ENCODE measurements around the gene EXT2.
A peak's percentile ranks its signal among the peaks of the same experiment; 100 is the strongest.

The EXT2 gene

DNA sequence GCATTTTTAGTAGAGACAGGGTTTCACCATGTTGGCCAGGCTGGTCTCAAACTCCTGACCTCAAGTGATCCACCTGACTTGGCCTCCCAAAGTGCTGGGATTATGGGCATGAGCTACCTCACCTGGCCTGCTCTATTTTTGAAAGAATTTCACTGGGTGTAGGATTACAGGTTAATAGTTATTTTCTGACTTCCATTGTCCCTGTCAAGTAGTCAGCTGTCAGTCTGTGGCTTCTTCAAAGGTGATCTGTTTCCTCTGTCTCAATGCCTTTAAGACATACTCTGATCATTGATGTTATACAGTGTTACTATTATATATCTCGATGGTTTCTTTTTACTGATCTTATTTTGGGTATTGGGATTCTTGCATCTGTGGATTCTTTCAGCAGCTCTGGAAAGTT lies 10.1 kb upstream of the EXT2 start:
- no peak for DNase-seq (ENCODE audit: low read depth)

DNA sequence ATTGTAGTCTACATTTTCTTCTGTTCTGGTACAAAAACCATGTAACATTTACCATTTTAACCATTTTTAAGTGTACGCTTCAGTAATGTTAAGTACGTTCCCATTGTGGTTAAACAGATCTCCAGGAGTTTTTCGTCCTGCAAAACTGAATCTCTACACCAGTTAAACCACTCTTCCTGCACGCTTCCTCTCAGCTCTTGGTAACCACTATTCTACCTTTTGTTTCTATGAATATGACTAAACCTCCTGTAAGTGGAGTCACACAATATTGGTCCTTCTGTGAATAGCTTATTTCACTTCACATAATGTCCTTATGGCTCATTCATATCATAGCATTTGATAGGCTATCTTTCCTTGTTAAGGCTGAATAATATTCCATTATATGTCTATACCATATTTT lies 7.1 kb upstream of the EXT2 start:
- no peak for DNase-seq (ENCODE audit: low read depth)

DNA sequence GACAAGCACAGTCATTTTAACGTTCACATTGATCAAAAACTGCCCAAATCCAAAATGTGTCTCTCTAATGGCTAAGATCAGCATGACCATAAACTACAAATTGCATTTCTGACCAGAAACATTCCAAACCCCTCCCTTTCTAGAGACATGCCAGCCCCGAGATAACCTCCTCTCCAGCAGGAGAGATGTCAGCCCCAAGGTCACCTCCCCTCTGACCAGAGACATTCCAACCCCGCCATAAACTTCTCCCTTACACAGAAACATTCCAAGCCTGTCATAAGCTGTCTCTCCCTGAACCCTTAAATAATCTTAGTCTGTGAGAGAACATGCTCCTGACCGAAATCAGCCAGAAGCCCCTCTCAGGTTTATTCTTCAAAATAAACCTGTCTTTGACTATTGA lies 6.6 kb upstream of the EXT2 start:
- no peak for DNase-seq (ENCODE audit: low read depth)

DNA sequence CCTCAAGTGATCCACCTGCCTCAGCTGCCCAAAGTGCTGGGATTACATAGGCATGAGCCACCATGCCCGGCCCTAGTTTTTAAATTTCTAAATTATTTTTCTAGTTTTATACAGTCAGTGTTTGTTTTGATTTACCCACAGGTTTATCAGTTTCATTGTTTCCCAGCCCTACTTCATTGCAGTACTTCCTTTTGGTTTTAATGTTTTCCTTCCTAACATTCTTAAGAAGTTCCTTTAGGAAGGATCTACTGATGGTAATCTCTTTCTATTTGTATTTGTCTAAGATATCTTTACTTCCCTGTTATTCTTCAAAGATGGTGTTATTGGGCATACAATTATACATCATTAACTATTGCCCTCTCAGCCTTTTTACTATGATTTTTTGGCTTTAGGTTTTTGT lies 4.9 kb upstream of the EXT2 start:
- no peak for DNase-seq (ENCODE audit: low read depth)

DNA sequence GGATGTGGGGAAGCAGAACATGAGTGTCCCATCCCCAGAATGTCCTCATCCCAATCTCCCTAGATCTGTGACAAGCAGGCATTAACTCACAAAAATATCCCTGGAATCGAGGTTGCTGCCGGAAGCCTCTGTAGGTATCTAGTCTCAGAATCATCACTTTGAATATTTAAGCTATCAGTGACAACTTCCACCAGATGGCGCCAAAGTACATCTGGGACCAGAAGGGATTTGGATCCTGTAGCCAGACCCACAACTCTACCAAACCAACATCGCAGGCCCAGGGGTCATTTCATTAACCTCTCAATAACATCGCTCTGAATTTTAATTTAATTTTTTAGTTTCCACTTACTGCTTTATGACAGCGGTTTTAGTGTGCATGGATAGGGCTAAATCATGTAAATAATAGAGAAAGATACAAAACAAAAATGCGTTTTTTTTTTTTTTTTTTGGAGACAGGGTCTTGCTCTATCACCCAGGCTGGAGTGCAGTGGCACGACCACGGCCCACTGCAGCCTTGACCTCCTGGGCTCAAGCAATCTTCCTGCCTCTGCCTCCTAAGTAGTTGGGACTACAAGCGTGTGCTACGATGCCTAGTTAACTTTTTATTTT lies 1.1 kb upstream of the EXT2 start:
- peak; percentile 83 for DNase-seq (ENCODE audit: low read depth)

DNA sequence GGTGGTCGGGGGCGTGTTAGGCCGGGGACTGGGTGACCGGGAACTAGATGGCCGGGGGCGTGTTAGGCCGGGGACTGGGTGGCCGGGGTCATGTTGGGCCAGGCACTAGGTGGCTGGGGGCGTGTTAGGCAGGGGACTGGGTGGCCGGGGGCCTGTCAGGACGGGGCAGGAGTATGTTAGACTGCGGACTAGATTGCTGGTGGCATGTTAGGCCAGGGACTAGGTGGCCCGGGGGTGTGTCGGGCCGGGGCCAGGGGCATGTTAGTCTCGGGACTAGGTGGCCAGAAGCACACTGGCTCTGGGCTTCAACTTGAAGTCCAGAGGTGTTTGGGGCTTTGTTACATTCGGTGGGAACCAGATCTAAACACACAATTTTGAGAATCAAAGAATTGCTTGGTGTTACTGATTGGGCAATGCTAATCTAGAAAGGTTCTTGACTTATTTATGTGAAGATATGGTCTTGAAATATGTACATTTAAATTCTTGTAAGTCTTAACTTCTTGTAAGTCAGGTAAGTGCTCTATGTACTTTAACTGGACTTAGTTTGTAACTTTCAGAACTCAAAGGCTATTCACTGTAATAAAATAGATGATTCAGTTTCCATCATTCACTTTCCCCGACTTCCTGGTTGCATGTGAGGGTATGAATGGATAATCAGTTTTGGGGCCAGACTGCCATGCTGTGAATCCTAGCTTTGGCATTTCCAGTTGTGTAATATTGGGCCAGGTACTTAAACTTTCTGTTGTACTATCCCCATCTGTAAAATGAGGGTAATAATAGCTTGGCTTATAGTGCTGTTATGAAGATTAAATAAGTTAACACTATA lies 1.1 kb downstream of the EXT2 start:
- DNase-seq (ENCODE audit: low read depth), result peak; percentile 61

DNA sequence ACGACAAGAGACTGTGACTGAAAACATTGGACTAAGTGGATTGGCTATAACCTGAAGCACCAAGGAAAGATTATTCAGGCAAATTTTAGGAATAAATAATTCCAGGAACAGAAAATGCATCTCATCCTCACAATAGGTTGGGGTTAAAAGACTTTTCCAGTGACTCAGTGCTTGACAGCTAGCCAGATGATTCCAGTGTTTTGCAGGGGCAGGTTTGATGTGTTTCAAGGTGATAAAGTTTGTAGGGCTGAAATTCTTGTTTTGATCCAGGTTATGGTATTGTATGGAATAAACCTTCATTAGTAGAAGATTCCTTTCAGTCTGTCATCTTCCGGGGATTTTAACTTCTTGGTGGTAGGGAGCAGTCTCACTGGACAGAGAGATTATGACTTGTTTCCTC lies 2.3 kb downstream of the EXT2 start:
- no peak for DNase-seq (ENCODE audit: low read depth)

DNA sequence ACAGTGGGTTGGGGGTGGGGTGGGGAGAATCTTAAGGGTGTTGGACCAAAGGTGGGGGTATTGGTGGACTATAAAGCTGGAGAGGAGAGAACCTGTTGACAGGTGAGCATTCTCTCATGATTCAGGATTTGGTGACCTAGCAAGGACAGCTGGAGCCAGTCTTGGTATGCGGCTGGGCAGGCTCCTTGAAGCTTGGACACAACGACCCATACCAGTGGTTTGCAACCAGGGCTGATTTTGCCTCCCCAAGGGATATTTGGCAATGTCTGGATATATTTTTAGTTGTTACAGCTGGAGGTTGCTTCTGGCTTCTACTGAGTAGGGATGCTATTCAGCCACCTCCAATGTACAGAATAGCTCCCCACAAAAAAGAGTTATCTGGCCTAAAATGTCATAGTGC lies 5.6 kb downstream of the EXT2 start:
- DNase-seq (ENCODE audit: low read depth), result no peak

DNA sequence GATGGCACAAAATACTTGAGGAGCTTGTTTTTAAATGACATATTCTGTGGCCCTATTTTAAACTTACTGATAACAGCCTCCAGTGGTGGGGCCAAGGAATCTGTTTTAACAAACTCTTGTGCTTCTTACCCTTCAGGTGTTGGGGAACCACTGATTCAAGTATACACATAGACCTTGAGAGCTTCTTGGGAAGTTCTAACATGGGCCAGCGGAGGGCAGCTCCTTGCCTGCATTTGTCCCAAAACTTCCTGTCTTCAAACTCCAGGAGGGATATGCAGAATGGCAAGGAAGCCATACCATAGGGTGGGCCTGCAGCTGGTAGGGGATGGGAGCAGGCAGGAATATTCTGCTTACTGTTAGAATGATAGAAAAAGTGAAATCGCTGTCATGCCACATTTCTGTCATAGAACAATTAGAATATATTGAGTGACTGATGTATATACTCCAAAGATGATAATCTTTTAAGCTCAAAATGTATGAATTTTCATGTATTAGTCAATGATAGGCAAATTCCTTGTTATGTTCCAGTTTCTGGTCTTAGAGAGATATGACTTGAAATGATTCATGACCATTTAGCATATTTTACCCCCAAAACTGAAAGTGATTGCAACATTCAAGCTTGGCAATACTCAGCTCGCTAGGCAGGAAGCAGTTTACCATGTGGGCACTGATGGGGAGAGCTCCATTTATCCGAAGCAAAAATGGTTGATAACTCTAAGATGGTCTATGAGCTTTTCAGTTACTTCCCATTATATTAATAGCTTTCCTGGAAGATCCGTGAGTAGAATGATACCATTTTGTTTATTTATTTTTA lies 9.2 kb downstream of the EXT2 start:
- DNase-seq (ENCODE audit: low read depth), result peak; percentile 14

DNA sequence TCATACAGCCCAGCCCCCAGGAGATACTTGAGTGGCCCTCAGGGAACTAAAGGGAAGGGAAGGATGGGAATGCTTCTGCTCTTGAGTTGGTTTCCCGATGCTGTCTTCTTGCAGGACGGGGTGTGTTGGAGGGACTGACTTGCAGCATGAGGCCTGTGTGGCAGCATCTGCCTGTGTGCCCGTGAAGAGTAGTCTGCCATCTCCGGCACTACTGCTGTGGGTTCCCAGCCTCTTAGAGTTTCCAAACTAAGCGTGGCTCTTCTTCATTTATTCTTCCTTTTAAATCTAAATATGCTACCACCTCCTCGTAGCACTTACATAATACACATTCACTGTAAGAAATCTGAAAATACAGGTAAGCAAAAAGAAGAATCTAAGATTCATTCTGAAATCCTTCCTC lies 12.8 kb downstream of the EXT2 start:
- no peak for DNase-seq (ENCODE audit: low read depth)

DNA sequence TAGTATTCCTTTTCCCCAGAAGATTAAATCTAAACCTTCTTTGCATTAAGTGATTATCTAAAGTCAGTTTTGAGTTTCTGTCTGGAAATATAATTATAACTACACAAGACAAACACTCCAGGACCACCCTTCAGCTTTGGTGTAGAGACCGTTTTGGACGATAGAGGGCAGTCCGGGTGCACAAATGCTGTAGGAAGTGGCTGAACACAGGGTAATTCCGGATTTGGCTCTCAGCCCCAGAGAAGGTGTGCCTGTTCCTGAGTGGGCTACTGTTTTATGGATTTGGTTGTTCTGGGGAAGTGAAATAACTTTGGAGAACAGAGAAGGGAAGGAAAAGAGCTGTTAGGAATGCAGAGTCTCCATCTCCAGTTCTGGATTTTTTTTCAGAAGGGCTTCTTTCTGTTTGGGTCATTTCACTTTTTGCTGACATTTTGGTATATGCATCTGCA lies 14.8 kb downstream of the EXT2 start:
- peak; percentile 54 for DNase-seq (ENCODE audit: low read depth)

DNA sequence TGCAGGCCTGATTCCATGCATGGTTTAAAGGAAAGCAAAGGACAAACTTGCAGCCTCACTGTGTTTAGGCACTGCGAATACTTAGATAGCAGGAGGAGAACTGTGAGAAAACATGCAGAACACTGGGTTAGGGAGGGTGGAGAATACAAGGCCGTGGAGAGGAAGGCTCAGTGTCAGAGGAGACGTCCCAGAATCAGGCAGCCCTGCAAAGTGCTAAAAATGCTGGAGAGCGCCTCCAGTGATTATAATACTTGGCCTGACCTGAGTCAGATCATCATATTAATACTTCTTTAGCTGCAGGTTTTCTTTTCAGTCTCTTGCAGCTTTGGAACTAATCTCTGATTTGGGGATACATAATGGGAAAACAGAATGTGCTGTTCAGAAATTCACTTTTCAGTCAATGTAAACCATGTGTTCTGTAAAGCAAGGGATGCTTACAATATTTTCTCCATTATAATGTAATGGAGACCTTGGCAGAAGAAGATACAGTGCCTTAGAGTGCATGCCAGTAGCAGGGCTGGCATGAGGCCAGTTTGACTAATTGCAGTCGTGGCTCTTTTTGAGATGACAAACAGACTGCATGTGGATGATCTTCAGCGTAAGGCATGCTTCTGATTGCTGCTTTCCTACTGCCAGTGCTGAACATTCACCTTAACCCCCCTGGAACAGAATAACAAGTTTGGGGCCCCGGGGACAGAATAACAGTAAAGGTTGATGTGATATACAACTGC lies 16.8 kb downstream of the EXT2 start:
- peak; percentile 90 for DNase-seq (ENCODE audit: low read depth)

DNA sequence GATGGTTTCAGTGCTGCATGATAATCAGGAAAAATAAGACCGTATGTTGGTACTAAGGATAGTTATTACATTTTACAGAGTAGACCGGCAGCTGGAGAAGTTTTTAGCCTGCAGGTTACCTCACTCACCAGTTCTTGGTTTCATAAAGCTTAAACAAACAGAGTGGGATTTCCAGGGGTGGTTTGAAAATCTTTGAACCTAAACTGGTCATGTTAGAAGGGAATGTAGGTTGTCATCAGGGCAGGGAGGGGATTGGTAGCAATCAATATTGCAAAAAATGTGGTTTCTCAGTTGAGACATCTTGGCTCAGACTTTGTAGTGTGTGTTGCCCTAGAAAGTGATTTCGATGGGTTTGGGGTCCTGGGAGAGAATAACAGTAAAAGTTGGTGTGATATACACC lies 17.5 kb downstream of the EXT2 start:
- no peak for DNase-seq (ENCODE audit: low read depth)

DNA sequence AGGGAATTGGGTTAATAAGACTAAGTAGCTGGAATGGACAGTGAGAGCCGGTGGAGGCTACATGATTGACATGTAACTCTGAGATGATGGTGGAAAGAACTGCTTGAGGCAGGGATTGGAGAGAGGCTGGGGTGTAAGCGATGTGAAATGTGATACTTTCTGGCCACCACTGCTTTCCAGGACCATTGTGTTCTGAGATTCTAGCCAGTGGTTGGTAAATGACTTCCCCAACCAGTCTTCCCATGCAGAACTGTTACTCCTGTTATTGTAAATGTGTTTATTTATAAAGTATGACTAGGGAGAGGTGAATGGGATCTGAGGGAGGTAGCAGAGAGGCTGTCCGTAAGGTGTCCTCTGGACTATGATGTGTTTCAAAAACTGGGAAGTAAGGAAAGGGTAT lies 18.1 kb downstream of the EXT2 start:
- no peak for DNase-seq (ENCODE audit: low read depth)

DNA sequence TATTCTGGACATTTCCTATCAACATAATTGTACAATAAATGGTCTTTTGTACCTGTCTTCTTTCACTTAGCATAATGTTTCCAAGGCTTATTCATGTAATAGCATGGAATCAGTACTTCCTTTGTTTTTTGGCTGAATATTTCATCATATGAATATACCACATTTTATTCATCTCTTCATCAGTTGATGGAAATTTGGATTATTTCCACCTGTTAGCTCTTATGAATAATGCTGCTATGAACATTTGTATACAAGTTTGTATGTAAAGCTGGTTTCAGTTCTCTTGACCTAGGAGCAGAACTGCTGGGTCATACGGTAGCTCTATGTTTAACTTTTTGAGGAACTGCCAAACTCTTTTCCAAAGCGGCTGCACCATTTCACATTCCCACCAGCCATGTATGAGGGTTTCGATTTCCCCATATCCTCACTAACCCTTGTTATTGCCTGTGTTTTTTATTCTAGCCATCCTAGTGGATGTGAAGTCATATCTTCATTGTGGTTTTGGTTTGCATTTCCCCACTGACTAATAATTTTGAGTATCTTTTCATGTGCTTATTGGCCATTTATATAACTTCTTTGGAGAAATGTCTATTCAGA lies 20.9 kb downstream of the EXT2 start:
- no peak for DNase-seq (ENCODE audit: low read depth)

DNA sequence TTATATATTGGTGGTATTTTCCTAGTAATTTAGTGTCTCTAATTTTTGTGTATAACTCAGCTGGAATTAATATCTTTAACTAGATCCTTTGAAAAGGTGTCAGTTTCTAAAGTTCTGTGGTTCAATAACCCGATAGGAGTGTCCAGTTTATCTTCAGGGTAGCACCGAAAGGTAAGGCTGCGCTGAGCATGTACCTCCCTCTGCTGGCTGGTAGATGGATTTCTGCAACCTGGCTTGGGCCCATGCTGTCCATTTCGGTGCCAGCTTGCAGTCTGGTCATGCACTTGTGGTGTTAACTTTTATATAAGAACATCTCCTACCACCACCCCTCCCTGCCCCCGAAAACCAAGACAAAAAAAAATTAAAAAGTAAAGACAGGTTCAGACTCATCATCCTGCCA lies 24.7 kb downstream of the EXT2 start:
- DNase-seq (ENCODE audit: low read depth), result peak; percentile 17

DNA sequence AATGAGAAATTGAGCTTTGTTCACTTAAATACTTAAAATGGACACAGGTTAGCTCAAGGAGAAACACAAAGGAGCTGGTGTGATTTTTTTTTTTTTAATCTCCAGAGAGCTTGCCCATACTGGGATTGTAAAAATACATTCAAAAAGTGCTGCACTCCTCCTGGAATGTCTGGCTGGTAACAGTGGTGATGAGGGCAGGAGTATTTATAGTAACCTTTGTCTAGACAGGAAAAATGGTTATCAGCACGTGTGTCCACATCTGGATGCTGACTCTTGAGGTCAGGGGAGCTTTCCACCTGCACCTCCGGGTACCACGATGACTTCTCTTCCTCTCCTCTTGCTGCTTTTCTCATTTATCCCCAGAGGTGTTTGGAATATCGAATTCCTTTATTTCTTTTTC lies 30.1 kb downstream of the EXT2 start:
- DNase-seq (ENCODE audit: low read depth), result peak; percentile 11

DNA sequence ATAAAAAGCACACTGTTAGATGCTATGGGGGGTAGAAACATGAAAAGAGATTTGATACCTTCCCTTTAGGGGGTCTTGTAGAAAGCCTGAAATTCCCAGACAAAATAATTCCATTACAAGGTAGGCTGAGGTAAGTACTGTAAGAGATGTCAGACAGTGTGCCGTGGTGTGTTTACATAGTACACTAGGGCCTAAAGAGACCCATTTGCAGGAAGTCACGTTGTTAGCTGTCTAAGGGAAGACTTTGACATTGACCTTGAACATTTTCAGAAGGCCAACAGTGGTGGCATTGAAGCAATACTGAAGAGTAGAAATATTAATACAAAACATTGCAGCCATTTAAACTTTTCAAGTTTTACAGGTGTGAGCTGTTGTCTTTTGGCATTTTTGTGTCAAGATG lies 30.8 kb downstream of the EXT2 start:
- no peak for DNase-seq (ENCODE audit: low read depth)

DNA sequence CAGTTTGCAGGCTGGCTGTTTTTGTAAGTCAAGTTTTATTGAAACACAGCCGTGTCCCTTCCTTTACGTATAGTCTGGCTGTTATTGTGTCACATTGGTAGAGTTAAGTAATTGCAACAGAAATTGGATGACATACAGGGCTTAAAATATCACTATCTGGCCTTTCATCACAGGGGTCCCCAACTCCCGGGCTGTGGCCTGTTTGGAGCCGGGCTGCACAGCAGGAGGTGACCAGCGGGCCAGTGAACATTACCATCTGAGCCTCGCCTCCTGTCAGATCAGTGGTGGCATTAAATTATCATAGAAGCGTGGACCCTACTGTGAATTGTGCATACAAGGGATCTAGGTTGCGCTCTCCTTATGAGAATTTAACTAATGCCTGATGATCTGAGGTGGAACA lies 31.7 kb downstream of the EXT2 start:
- no peak for DNase-seq (ENCODE audit: low read depth)

DNA sequence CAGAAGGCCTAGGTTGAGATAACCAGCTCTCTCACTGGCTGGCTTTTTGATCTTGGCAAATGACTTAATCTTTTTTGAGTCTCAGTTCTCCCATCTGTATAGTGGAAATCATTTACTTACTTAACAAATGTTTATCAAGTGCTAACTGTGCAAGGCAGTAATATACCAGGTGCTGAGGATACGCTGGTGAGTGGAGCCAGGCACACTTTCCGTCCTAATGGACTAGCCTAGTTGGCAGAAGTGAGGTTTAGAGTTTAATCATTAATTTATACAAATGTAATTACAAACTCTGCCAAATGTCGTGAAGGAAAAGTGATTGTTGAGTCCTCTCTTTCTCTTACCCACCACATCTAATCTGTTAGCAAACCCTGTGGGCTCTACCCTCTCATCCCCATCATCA lies 33.3 kb downstream of the EXT2 start:
- DNase-seq (ENCODE audit: low read depth), result no peak

DNA sequence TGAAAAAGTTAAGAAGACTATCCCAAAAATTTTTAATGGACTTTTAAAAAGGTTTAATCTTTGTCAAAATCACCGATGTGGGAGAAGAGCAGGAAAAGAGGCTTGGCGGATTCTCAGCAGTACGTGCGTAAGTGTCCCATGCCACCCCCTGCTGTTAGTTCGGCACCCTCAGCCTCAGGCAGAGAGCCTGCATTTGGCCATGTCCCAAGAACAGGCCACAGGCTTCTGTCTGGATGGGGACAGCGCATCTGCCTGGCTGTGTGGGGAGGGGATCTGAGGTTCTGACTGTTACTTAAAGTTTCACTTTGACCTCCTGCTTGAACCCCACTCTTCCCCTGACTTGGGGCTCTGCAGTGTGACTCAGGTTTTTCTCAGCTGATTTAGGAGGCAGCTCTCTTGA lies 35.3 kb downstream of the EXT2 start:
- DNase-seq (ENCODE audit: low read depth), result peak; percentile 20
